GM12801 (cell line): ENCODE results near the gene DUOXA1.

Source experiments
- TF ChIP-seq, protein P1 (sequence below): IDR thresholded peaks from one replicate; pipeline ENCODE4 v1.5.1; 2011; ENCODE audit warnings: control low read depth; ENCODE audit not compliant: insufficient read length; ENCODE audit errors: extremely low read depth

Gene DUOXA1

DNA sequence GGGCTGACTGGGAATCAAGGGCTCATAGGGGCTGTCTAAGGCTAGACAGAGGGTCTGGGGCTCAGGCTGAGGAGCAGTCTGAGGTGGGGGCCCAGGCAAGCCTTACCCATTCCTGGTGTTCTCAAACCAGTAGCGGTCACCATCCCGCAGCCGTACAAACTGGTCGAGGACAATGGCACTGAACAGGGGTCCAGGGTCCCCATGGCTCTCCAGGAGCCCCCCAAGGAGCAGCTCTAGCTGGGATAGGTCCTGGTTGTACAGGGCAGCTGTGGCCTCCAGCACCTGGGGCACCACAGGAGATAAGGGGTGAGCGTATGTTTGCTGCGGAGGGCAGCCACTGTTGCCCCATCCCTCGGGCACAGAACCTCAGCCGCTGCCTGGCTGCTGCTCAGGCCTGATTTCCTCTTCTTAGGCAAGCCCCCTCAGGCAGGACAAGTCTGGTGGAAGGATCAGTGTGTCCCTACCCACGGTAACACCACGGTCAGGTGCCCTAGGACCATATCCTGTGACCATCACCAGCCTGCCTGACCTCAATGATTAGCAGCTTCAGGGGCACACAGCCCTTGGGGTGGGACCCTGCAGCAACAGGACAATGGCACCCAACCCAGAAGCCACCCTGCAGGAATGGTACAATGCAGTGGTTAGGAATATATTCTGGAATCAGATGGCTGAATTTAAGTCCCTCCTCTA, 21.6 kb downstream of the DUOXA1 start:
- TF ChIP-seq, protein P1, sequence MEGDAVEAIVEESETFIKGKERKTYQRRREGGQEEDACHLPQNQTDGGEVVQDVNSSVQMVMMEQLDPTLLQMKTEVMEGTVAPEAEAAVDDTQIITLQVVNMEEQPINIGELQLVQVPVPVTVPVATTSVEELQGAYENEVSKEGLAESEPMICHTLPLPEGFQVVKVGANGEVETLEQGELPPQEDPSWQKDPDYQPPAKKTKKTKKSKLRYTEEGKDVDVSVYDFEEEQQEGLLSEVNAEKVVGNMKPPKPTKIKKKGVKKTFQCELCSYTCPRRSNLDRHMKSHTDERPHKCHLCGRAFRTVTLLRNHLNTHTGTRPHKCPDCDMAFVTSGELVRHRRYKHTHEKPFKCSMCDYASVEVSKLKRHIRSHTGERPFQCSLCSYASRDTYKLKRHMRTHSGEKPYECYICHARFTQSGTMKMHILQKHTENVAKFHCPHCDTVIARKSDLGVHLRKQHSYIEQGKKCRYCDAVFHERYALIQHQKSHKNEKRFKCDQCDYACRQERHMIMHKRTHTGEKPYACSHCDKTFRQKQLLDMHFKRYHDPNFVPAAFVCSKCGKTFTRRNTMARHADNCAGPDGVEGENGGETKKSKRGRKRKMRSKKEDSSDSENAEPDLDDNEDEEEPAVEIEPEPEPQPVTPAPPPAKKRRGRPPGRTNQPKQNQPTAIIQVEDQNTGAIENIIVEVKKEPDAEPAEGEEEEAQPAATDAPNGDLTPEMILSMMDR, result no peak

DNA sequence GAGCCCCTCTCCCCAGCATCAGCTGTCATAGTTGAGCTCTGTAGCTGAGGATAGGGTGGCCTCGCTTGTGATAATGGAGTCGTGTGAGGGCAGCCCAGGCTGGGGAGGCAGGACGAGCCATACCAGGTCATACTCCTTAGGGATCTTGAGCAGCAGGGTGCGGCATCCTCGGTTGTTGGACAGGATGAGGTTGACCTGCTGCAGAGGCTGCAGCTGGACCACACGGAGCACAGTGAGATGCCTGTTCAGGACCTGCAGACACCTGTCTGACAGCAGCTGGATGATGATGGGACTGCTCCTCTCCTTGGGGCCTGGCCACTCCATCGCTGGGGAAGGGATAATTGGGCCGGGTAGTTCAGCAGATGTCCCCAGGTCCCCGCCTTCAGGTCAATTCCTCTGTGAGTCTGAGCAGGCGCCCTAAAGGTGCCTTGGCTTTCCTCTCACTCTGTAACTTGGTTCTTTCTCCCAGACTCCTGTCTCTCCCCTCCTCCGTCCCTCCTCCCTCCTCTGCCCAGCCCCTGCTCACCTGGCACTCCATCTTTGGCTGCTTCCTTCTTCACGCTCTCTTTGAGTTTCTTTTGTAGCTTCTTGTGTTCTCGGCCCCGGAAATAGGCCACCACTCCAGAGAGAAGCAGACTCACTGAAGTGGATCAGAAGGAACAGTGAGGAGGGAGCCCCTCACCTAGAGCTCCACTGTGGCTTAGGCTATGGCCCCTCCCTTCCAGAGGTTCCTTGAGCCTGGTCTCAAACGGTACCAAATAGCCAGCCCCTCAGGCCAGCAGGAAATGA, 23.5 kb downstream of the DUOXA1 start:
- TF ChIP-seq, protein P1, result no peak

DNA sequence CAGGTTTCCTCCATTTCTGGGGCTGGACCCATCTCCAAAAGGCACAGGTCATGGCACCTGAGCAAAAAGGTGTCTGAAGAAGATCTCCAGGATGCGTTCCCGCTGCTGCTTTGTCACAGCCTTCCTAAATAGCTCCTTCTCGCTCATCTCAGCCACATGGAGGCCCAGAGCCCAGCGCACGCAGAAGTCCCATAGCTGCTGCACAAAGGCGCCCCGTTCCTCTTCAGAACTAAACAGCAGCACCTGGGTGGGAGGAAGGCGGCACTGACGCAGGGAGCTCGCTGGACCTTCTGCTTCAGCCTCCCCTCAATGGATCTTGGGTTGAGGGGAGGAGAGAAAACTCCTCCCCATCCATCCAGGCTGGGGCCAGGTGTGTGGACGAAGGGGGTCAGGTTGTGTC, 24.1 kb downstream of the DUOXA1 start:
- TF ChIP-seq, protein P1, result no peak

DNA sequence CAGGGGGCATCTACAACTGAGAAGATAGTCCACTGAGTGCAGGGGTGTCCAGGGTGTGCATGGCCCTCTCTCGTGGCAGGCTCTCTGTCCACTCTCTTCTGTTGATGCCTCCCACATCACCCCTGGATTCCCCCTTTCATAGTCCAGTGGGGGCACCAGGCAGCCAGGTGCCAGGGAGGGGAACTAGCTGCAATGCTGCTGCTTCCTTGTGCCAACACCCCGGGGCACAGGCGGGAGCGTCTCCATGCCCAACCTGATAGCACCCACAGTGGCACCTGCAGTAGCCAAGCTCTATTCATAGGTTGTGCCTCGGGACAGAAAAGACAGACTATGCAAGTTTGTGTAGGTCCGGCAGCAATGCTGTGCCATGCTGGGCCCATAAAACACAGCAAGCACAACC, 27.5 kb downstream of the DUOXA1 start:
- TF ChIP-seq, protein P1, result no peak

- TF ChIP-seq, protein P1, result no peak
These were observed 27.9 kb downstream of the DUOXA1 start for GRCh38 chr15:45101749-45102148.

- TF ChIP-seq, protein P1, result no peak
These were observed 28.6 kb downstream of the DUOXA1 start for GRCh38 chr15:45100884-45101625.

GRCh38 chr15:45099549-45100165, 30.0 kb downstream of the DUOXA1 start:
- TF ChIP-seq, protein P1, result no peak
